SK-N-MC (cell line): ENCODE measurements around the gene LEMD1.

ENCODE experiments used
- EZH2 ChIP-seq: fragments of 200-600 bp; sonication (generic); IDR thresholded peaks from one replicate; pipeline ENCODE4 v1.6.1; 2017; ENCODE audit warnings: antibody characterized with exemption
- POLR2AphosphoS5 ChIP-seq: IDR thresholded peaks from 2 replicates; pipeline ENCODE4 v1.6.1; 2012; ENCODE audit warnings: mild to moderate bottlenecking, low read depth, low read length, borderline replicate concordance

DNA sequence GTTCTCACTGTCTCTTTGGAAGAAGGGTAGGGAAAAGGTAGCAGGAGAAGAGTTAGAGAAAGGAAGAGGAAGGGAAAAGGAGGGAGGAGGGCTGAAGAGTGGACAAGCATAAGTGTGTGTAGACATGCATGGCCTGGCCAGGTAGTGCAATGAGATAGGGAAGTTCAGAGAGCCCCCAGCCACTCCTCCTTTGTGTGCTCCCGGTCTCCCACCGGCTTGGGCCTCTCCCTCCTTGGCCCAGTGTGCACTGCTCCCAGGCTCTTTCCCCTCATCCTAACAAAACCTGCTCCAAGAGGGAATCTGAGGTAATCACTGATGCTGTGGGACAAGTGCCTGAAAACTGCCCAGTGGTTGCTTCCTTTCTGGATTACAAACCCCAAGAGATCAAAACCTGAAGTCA lies 10.3 kb upstream of the LEMD1 start:
- no peak for TF ChIP-seq POLR2AphosphoS5
- TF ChIP-seq EZH2: no peak
